HG03045 (cell line): ENCODE data around the gene FOCAD.

Source experiments
- ATAC-seq: cut with Tn5 transposase; IDR thresholded peaks from one replicate; pipeline ENCODE4 v1.9.1; 2021; ENCODE audit warnings: mild to moderate bottlenecking, moderate library complexity; ENCODE audit not compliant: unreplicated experiment

FOCAD gene

DNA sequence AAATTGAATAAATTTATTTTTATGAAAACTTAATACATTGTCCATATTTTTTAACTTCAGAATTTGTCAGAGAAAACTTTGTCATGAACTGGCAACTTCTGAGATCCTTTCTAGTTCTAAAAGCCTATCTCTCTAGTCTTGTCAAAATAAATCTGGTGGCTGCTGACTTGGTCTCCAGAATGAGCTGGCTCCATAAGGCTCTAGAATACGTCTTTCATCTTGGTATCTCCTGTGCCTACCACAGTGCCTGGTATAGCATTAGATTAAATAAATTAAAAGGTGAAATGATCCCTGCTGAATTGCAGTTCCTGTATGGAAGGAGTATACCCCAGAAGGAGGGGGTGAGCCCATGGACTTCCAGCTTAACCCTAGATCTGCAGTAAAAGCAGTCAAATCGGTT, 2.6 kb upstream of the FOCAD start:
- ATAC-seq: no peak

GRCh38 chr9:20683351-20684034, 566 bp upstream of the FOCAD start:
- ATAC-seq: peak; percentile 10

DNA sequence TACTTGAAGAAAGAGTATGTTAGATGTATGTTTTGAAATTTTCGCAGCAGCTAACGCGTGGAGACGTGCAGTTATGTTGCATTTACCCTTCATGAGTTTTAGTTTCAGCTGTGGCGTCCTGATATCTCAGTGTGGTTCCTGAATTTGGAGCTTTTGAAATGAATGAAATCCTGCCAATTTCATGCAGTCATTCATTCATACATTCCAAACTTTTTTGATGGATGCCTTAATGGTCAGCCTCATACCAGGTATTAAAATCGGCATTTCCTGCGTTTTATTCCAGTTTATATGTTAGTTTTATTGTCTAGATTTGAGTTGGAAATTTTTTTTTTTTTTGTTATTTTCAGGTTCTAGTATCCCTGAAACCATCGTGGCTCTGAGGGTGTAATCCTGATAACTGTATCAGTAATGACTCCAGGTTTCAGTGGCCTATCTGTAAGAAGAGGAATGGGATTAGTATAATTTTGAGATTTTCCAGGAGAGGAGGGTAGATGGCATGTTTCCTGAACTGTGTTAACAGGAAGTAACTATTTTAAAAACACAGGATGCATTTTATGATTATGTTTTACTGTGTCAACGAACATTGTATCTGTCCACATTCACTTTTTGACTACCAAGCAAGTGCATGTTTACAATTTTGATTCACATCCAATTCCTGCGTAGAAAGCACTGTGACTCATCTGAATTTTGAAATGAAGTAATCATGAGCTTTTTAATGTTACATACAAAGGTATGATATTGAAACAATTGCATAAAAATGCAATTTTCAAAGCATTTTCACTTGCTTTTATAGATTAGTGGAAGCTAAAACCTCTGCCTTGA, 1.0 kb downstream of the FOCAD start:
- ATAC-seq: no peak

GRCh38 chr9:20685769-20686168, 1.7 kb downstream of the FOCAD start:
- no peak for ATAC-seq

GRCh38 chr9:20689833-20690232, 5.8 kb downstream of the FOCAD start:
- ATAC-seq: no peak

DNA sequence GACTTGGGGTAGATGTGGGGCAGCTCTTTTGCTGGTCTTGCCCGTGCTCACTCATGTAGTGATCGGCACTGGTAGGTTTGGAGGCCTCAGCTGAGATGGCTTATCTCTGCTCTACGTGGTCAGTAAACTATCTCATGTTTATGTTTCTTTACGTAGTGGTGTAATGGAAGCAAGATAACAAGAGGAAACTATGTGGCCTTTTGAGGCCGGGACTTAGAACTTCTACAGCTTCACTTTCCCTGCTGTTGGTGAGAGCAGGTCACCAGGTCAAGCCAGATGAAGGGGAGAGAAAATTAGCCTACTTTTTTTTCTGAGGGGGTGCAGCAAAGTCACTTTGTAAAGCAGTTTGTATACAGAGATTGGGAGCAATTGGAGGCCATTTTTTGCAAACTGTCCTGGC, 8.5 kb downstream of the FOCAD start:
- ATAC-seq: no peak

- no peak for ATAC-seq
Observed at GRCh38 chr9:20693068-20693467, 9.0 kb downstream of the FOCAD start.

DNA sequence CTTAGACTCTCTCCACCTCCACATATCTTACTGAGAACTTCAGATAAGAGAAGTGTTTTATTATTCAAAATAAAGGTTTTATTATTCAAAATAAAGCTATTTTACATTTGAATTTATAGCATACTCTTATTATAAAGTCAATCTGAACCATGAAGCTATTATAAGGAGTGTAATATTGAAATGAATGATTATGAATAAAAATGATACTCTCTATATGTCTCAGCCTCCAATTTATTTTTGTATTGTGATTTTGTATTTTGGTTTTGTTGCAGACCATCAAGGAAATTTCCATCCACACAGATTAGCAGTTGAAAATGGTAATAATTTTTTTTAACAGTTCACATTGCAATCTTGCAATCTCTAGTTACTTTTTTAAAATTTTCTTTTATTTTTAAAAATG, 10.2 kb downstream of the FOCAD start:
- ATAC-seq: no peak

- ATAC-seq: no peak
Observed at GRCh38 chr9:20697021-20697719, 13.1 kb downstream of the FOCAD start.

DNA sequence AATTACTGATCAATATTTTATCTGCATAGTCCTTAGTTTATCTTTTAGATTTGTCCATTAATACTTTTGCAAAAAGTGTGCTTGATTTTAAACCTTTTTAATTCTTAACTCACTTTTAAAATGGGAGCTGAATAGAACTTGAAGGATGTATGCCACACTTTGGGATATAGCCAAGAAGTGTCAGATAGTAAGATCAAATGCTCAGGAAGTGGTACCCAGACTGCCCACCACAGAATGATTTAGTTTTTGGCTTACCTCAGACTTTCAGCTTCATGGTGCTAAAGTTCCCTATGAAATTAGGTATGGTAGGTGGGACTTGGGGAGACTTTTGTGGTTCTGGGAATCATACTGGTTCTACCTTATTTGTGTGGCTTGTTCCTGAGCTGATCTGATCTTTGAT, 14.7 kb downstream of the FOCAD start:
- ATAC-seq: no peak

DNA sequence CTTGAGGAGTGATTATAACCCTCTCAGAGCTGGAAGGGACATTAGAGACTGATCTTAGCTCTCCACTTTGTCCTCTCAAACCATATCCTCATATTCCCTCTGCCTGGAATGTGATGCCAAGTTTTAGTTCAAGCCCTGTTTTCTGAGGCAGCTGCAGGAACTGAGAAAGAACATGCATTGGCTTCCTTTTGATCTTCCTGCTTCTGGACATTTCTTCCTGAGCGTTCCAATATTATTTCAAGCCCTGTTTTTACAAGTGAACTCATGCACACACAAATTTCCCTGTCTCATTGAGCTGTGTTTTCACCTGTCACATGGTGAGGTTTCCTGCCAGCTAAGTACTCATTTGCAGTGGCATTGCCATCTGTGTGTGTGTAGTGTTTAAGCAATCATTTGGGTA, 17.0 kb downstream of the FOCAD start:
- ATAC-seq: no peak

DNA sequence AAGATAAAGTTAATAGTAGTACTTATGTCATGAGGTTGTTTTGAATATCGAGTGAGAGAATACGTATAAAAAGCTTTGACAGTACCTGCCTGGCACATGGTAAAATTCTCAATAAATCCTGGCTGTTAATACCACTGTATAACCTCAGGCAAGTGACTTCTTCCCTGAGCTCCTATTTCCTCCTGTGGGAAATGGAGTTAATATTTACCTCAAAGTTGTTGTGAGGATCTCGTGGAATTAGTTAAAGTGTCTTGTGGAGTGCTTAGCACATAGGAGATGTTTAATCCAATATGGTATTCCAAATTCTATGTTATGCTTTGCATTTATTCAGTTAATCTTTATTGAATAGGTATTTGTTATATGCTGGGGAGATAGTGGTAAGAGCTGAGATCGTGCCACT, 18.5 kb downstream of the FOCAD start:
- ATAC-seq: no peak

- ATAC-seq: no peak
Observed at GRCh38 chr9:20703146-20703545, 19.1 kb downstream of the FOCAD start.

DNA sequence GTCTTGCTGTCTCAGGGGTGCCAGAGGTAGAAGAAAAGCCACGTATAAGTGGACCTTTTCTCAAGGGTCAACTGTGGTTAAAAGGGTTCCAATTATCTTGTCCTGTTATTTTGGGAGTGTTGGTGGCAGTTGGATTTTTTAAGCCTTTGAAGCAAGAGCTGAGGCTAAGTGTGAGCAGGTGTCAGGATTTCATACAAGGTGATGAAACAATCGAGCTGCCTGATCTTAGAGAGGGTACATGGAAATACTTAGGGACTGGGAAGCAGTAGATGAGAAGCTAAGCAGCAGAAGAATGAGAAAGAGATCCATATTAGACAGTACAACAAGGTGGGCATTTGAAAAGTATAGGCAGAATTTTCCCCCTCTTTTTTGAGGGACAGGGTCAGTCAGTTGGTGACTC, 23.6 kb downstream of the FOCAD start:
- ATAC-seq: no peak

DNA sequence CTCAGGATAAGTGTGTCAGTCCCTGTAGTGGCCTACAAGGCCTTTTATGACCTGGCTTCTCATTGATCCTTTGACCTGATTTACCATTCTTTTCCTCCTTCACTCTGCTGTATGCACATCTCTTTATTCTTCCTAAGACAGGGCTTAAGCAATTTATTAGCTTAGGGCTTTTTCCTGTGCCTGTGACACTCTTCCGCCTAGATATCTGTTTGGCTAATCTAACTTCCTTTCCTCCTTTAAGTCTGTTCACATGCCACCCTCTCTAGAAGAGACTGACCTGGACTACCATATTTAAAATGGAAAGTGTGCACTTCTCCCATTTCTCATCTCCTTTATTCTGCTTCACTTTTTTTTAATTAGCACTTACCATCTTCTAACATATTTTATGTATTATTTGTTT, 29.1 kb downstream of the FOCAD start:
- ATAC-seq: no peak

- no peak for ATAC-seq
Observed at GRCh38 chr9:20714442-20715415, 30.7 kb downstream of the FOCAD start.

GRCh38 chr9:20722221-20722620, 38.2 kb downstream of the FOCAD start:
- no peak for ATAC-seq

GRCh38 chr9:20725675-20726074, 41.6 kb downstream of the FOCAD start:
- ATAC-seq: no peak

GRCh38 chr9:20726144-20726543, 42.1 kb downstream of the FOCAD start:
- no peak for ATAC-seq

GRCh38 chr9:20728493-20729220, 44.6 kb downstream of the FOCAD start:
- ATAC-seq: no peak
